Dendritic cell treated with granulocyte-macrophage colony-stimulating factor and Interleukin-4, amounts not matched to agents 40 ng/mL and 50 ng/mL, for 4 days (primary cell): ENCODE data around the gene CD52.
A peak's percentile ranks its signal among the peaks of the same experiment; 100 is the strongest.

Experiments used
- H3K27ac Mint-ChIP-seq: one replicate; pipeline ENCODE4 v1.8.0; 2022; ENCODE audit warnings: mild to moderate bottlenecking, mixed read lengths
- H3K27me3 Mint-ChIP-seq: one replicate; pipeline ENCODE4 v1.8.0; 2022; ENCODE audit warnings: mild to moderate bottlenecking, mixed read lengths
- H3K36me3 Mint-ChIP-seq: one replicate; pipeline ENCODE4 v1.8.0; 2022; ENCODE audit warnings: low read depth, mixed read lengths
- H3K4me1 Mint-ChIP-seq: one replicate; pipeline ENCODE4 v1.8.0; 2022; ENCODE audit warnings: low read depth, mixed read lengths
- H3K4me3 Mint-ChIP-seq: one replicate; pipeline ENCODE4 v1.8.0; 2022; ENCODE audit warnings: mild to moderate bottlenecking, moderate library complexity, mixed read lengths
- H3K9me3 Mint-ChIP-seq: one replicate; pipeline ENCODE4 v1.8.0; 2022; ENCODE audit warnings: mixed read lengths
- intact Hi-C: fragments of 100-400 bp; cut with micrococcal nuclease; formaldehyde crosslinking; loops from one replicate; pipeline ENCODE4 v1.15.0; 2022

CD52 gene

GRCh38 chr1:26354972-26355371 is 37.2 kb downstream of the CD52 start:
- no peaks in the 10 kb centered on the region for H3K9me3 Mint-ChIP-seq
- no peak overlapping the region for H3K27ac Mint-ChIP-seq
- no peaks in the 10 kb centered on the region for H3K36me3 Mint-ChIP-seq
- H3K4me3 Mint-ChIP-seq = no peak overlapping the region
- intact Hi-C loops = no loop called here
- H3K27me3 Mint-ChIP-seq = peaks cover 32% of the 10 kb centered on the region
- H3K4me1 Mint-ChIP-seq = peaks cover 5% of the 10 kb centered on the region

- intact Hi-C loops = no loop called here
- H3K27me3 Mint-ChIP-seq = peaks cover 44% of the 10 kb centered on the region
Observed at GRCh38 chr1:26356106-26356505, 38.3 kb downstream of the CD52 start.

GRCh38 chr1:26357121-26357602 is 39.4 kb downstream of the CD52 start:
- H3K4me1 Mint-ChIP-seq = peaks cover 16% of the 10 kb centered on the region
- intact Hi-C loops = no loop called here
- H3K36me3 Mint-ChIP-seq = no peaks in the 10 kb centered on the region
- H3K4me3 Mint-ChIP-seq = no peak overlapping the region
- H3K27me3 Mint-ChIP-seq = peaks cover 54% of the 10 kb centered on the region
- no peak overlapping the region for H3K27ac Mint-ChIP-seq
- H3K9me3 Mint-ChIP-seq = no peaks in the 10 kb centered on the region

More at GRCh38 chr1:26356106-26356505, 38.3 kb downstream of the CD52 start:
- no peaks in the 10 kb centered on the region for H3K36me3 Mint-ChIP-seq
- no peak overlapping the region for H3K27ac Mint-ChIP-seq
- H3K4me3 Mint-ChIP-seq = no peak overlapping the region
- no peaks in the 10 kb centered on the region for H3K9me3 Mint-ChIP-seq
- peaks cover 16% of the 10 kb centered on the region for H3K4me1 Mint-ChIP-seq

GRCh38 chr1:26358411-26359384 is 40.9 kb downstream of the CD52 start:
- peaks cover 63% of the 10 kb centered on the region for H3K27me3 Mint-ChIP-seq
- H3K4me3 Mint-ChIP-seq = no peak overlapping the region
- intact Hi-C loops = no loop called here
- H3K27ac Mint-ChIP-seq = no peak overlapping the region
- H3K9me3 Mint-ChIP-seq = no peaks in the 10 kb centered on the region
- H3K36me3 Mint-ChIP-seq = no peaks in the 10 kb centered on the region
- peaks cover 16% of the 10 kb centered on the region for H3K4me1 Mint-ChIP-seq

- Mint-ChIP-seq H3K4me3 (peak overlapping the region; percentile 37), H3K9me3 (no peaks in the 10 kb centered on the region), H3K27me3 (peaks cover 76% of the 10 kb centered on the region), H3K36me3 (no peaks in the 10 kb centered on the region), H3K27ac (no peak overlapping the region), H3K4me1 (peaks cover 19% of the 10 kb centered on the region)
- intact Hi-C loops = no loop called here
Observed at GRCh38 chr1:26359981-26360806, 42.4 kb downstream of the CD52 start.

GRCh38 chr1:26360807-26361604 is 43.2 kb downstream of the CD52 start:
- H3K27me3 Mint-ChIP-seq = peaks cover 79% of the 10 kb centered on the region
- peaks cover 20% of the 10 kb centered on the region for H3K4me1 Mint-ChIP-seq
- no peaks in the 10 kb centered on the region for H3K9me3 Mint-ChIP-seq
- H3K4me3 Mint-ChIP-seq = no peak overlapping the region
- H3K36me3 Mint-ChIP-seq = no peaks in the 10 kb centered on the region
- intact Hi-C loops = no loop called here
- no peak overlapping the region for H3K27ac Mint-ChIP-seq

- Mint-ChIP-seq H3K27me3 (peaks cover 84% of the 10 kb centered on the region), H3K27ac (no peak overlapping the region), H3K4me3 (no peak overlapping the region), H3K36me3 (no peaks in the 10 kb centered on the region), H3K9me3 (no peaks in the 10 kb centered on the region), H3K4me1 (peaks cover 20% of the 10 kb centered on the region)
- intact Hi-C loops = no loop called here
Observed at GRCh38 chr1:26361605-26362122, 43.9 kb downstream of the CD52 start.

GRCh38 chr1:26362331-26362730 is 44.6 kb downstream of the CD52 start:
- Mint-ChIP-seq H3K27me3 (peaks cover 84% of the 10 kb centered on the region), H3K4me1 (peaks cover 20% of the 10 kb centered on the region), H3K4me3 (no peak overlapping the region), H3K9me3 (no peaks in the 10 kb centered on the region), H3K27ac (no peak overlapping the region), H3K36me3 (no peaks in the 10 kb centered on the region)
- intact Hi-C loops = no loop called here

- H3K27me3 Mint-ChIP-seq = peaks cover 71% of the 10 kb centered on the region
- intact Hi-C loops = no loop called here
- no peaks in the 10 kb centered on the region for H3K9me3 Mint-ChIP-seq
- no peak overlapping the region for H3K4me3 Mint-ChIP-seq
- H3K4me1 Mint-ChIP-seq = peaks cover 20% of the 10 kb centered on the region
- H3K36me3 Mint-ChIP-seq = no peaks in the 10 kb centered on the region
- H3K27ac Mint-ChIP-seq = no peak overlapping the region
Observed at GRCh38 chr1:26363549-26364448, 46.0 kb downstream of the CD52 start.

GRCh38 chr1:26364956-26365355 is 47.2 kb downstream of the CD52 start:
- no peaks in the 10 kb centered on the region for H3K36me3 Mint-ChIP-seq
- no peak overlapping the region for H3K4me3 Mint-ChIP-seq
- H3K27me3 Mint-ChIP-seq = peaks cover 63% of the 10 kb centered on the region
- intact Hi-C loops = no loop called here
- no peak overlapping the region for H3K27ac Mint-ChIP-seq
- no peaks in the 10 kb centered on the region for H3K9me3 Mint-ChIP-seq
- peaks cover 15% of the 10 kb centered on the region for H3K4me1 Mint-ChIP-seq

GRCh38 chr1:26367441-26367840 is 49.7 kb downstream of the CD52 start:
- Mint-ChIP-seq H3K9me3 (no peaks in the 10 kb centered on the region), H3K4me3 (no peak overlapping the region), H3K27ac (no peak overlapping the region), H3K27me3 (peaks cover 47% of the 10 kb centered on the region), H3K4me1 (peaks cover 8% of the 10 kb centered on the region), H3K36me3 (no peaks in the 10 kb centered on the region)
- intact Hi-C loops = no loop called here

GRCh38 chr1:26368006-26368405 is 50.2 kb downstream of the CD52 start:
- peaks cover 11% of the 10 kb centered on the region for H3K4me1 Mint-ChIP-seq
- peaks cover 47% of the 10 kb centered on the region for H3K27me3 Mint-ChIP-seq
- no peaks in the 10 kb centered on the region for H3K9me3 Mint-ChIP-seq
- intact Hi-C loops = no loop called here
- no peak overlapping the region for H3K27ac Mint-ChIP-seq
- H3K4me3 Mint-ChIP-seq = no peak overlapping the region
- no peaks in the 10 kb centered on the region for H3K36me3 Mint-ChIP-seq
